NB4 (cell line): ENCODE measurements around the gene HTT.

Experiments used
- CTCF ChIP-seq: IDR thresholded peaks from one replicate; pipeline ENCODE4 v1.5.1; 2012; ENCODE audit warnings: low read depth, low read length
- MAX ChIP-seq: IDR thresholded peaks from 2 replicates; pipeline ENCODE4 v1.6.1; 2011; ENCODE audit warnings: low read depth, low read length
- MYC ChIP-seq: IDR thresholded peaks from 2 replicates; pipeline ENCODE4 v1.6.1; 2011; ENCODE audit warnings: low read depth, low read length
- POLR2A ChIP-seq: IDR thresholded peaks from 2 replicates; pipeline ENCODE4 v1.6.1; 2011; ENCODE audit warnings: mild to moderate bottlenecking; ENCODE audit not compliant: insufficient read length; ENCODE audit errors: extremely low read depth

GRCh38 chr4:3037957-3038461, 36.5 kb upstream of the HTT start:
- TF ChIP-seq CTCF (no peak), MAX (no peak), POLR2A (no peak), MYC (no peak)
